Mesothelial cell of epicardium (in vitro differentiated cells): ENCODE data around the gene TTF1. TPM values are rescaled to one million over a fixed set of nuclear protein-coding genes. Genes with fewer than 3 reads are reported as not detected.

Experiments
- DNase-seq, 2 experiments: peaks; one replicate each; pipeline ENCODE4 v3.0.0; 2021; ENCODE audit warnings: low spot score in 2 of 2; ENCODE audit not compliant: unreplicated experiment in 2 of 2
- H3K27ac Mint-ChIP-seq: 2 replicates; pipeline ENCODE4 v1.8.0; 2021; ENCODE audit warnings: mixed read lengths
- H3K27me3 Mint-ChIP-seq: 2 replicates; pipeline ENCODE4 v1.8.0; 2021; ENCODE audit warnings: low read depth, mixed read lengths
- H3K36me3 Mint-ChIP-seq: 2 replicates; pipeline ENCODE4 v1.8.0; 2021; ENCODE audit warnings: mixed read lengths
- H3K4me1 Mint-ChIP-seq: 2 replicates; pipeline ENCODE4 v1.8.0; 2021; ENCODE audit warnings: mixed read lengths
- H3K4me3 Mint-ChIP-seq: 2 replicates; pipeline ENCODE4 v1.8.0; 2021; ENCODE audit warnings: mild to moderate bottlenecking, moderate library complexity, mixed read lengths
- H3K9me3 Mint-ChIP-seq: 2 replicates; pipeline ENCODE4 v1.8.0; 2021; ENCODE audit warnings: mixed read lengths
- total RNA-seq: library from RNA; stranded (reverse); gene quantifications from 3 replicates; pipeline ENCODE4 v1.2.1, GENCODE V29; 2021
- TF ChIP-seq, protein P1 (sequence below): fragments of 200-600 bp; sonication (generic); IDR thresholded peaks from one replicate; pipeline ENCODE4 v1.5.0; 2021; ENCODE audit warnings: antibody characterized with exemption; ENCODE audit not compliant: unreplicated experiment

TTF1 gene
- total RNA-seq, 1 donor from 2014 or later = 14.1 TPM

DNA sequence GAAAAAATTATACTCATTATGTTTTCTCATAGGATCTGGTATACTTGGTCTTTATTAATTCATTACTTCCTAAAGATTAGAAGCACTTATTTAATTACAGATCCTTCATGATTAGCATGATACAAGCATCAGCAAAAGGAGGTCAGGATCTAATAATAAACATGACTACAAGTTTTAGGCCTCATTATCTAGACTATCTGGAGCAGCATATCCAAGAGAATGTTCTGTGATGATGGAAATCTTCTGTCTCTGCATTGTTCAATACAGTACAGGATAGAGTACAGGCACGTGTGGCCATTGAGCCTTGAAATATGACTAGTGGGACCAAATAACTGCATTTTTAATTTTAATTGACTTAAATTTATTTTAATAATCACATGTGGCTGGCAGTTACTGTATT, 73.1 kb downstream of the TTF1 start:
- H3K36me3 Mint-ChIP-seq = peaks cover 74% of the 10 kb centered on the region
- no peaks in the 10 kb centered on the region for H3K27me3 Mint-ChIP-seq
- no peaks in the 10 kb centered on the region for H3K4me1 Mint-ChIP-seq
- no peak for DNase-seq
- peaks cover 15% of the 10 kb centered on the region for H3K9me3 Mint-ChIP-seq
- TF ChIP-seq, protein P1, sequence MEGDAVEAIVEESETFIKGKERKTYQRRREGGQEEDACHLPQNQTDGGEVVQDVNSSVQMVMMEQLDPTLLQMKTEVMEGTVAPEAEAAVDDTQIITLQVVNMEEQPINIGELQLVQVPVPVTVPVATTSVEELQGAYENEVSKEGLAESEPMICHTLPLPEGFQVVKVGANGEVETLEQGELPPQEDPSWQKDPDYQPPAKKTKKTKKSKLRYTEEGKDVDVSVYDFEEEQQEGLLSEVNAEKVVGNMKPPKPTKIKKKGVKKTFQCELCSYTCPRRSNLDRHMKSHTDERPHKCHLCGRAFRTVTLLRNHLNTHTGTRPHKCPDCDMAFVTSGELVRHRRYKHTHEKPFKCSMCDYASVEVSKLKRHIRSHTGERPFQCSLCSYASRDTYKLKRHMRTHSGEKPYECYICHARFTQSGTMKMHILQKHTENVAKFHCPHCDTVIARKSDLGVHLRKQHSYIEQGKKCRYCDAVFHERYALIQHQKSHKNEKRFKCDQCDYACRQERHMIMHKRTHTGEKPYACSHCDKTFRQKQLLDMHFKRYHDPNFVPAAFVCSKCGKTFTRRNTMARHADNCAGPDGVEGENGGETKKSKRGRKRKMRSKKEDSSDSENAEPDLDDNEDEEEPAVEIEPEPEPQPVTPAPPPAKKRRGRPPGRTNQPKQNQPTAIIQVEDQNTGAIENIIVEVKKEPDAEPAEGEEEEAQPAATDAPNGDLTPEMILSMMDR = no peak
- no peak overlapping the region for H3K4me3 Mint-ChIP-seq
- H3K27ac Mint-ChIP-seq = no peak overlapping the region

DNA sequence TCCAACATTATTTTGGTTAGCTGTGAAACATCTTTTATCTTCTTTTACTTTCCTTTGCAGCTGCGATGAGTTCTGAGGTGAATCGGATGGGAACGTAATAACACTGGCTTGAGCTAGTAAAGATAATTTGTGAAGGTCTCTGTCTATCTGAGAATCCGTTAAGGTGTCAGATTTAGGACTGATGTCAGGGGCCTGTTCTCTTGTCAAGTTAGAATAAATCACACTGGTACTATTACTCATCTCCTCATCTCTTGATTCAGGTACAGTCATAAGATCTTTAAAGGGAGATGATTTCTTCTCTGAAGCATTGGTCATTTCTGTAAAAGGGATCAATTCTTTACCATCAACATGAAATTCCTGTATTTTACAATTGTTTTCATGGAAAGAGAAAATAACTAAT, 78.1 kb downstream of the TTF1 start:
- Mint-ChIP-seq H3K4me1 (peaks cover 6% of the 10 kb centered on the region), H3K36me3 (peaks cover 78% of the 10 kb centered on the region), H3K4me3 (no peak overlapping the region), H3K27me3 (no peaks in the 10 kb centered on the region), H3K9me3 (peaks cover 39% of the 10 kb centered on the region), H3K27ac (no peak overlapping the region)
- TF ChIP-seq, protein P1 = no peak
- no peak for DNase-seq

DNA sequence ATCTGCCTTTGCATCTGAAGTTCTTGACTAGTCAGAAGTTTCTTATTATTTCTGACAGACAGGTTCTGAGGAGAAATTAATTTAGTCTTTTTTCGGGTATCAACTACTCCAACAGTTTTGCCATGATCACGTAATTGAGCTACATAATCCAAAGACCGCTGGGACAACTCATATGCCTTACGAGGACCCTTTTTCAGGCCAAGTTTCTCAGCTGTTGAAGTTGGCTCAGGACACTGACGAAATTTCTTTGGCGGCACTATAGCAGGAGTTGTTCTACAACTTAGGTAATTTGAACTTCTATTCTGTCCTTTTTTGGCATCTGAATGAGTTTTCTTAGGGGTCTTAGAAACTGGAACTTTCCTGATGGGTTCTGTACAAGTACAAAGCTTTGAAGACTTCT, 79.1 kb downstream of the TTF1 start:
- peaks cover 9% of the 10 kb centered on the region for H3K4me1 Mint-ChIP-seq
- no peak overlapping the region for H3K4me3 Mint-ChIP-seq
- TF ChIP-seq, protein P1 = no peak
- DNase-seq = no peak
- peaks cover 80% of the 10 kb centered on the region for H3K36me3 Mint-ChIP-seq
- no peaks in the 10 kb centered on the region for H3K27me3 Mint-ChIP-seq
- peaks cover 48% of the 10 kb centered on the region for H3K9me3 Mint-ChIP-seq
- H3K27ac Mint-ChIP-seq = no peak overlapping the region

Other genes with a start within 250 kb of the TTF1 start
- 6.4 to 8.3 TPM (median 8.1 TPM) in 3 replicates for gene NTNG2, start 244.8 kb downstream of the TTF1 start, total RNA-seq
- gene SETX, start 51.9 kb downstream of the TTF1 start, total RNA-seq = 51.4 to 52.4 TPM (median 51.6 TPM) in 3 replicates
- gene CFAP77, start 3.4 kb upstream of the TTF1 start, total RNA-seq = 0.23 TPM in 1 of 3 replicates, not detected in the others
- 0.11 to 0.18 TPM in 2 of 3 replicates, not detected in the other for gene BARHL1, start 175.8 kb upstream of the TTF1 start, total RNA-seq